ENCODE data around the gene BRI3BP.

GRCh38 chr12:125021771-125022170 is 28.3 kb downstream of the BRI3BP start:
- TF ChIP-seq CTCF (IDR thresholded peaks at IDR 0.05; ENCODE audit: insufficient read depth, low read depth, low read length) (no peak), EZH2 (IDR thresholded peaks at IDR 0.05; ENCODE audit: insufficient read depth, low read length) (no peak)
